HG02885 (cell line): ENCODE results near the gene SLC25A41.

Source experiments
- ATAC-seq: cut with Tn5 transposase; IDR thresholded peaks from one replicate; pipeline ENCODE4 v1.9.1; 2021; ENCODE audit warnings: mild to moderate bottlenecking; ENCODE audit not compliant: unreplicated experiment, poor library complexity

Gene SLC25A41

DNA sequence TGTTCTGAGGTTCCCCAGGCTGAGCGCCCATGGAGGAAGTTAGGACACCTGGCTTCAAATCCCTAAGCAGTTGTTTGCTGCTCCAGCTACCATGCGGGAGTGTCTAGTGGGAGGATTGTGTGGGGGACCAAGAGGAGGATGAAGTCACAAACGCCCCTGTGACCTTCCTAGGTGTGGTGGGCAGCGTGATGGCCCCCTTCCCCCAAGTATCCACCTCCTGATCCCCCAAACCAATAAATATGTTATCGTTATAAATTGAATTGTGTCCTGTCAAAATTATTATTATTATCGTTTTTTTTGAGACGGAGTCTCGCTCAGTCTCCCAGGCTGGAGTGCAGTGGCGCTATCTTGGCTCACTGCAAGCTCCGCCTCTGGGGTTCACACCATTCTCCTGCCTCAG lies at the start of gene SLC25A41:
Gene SLC25A41 (minus strand): TSS at position 101 of the 400 bp plus-strand sequence. CDS start 70 bp downstream, at position 31.
- no peak for ATAC-seq

DNA sequence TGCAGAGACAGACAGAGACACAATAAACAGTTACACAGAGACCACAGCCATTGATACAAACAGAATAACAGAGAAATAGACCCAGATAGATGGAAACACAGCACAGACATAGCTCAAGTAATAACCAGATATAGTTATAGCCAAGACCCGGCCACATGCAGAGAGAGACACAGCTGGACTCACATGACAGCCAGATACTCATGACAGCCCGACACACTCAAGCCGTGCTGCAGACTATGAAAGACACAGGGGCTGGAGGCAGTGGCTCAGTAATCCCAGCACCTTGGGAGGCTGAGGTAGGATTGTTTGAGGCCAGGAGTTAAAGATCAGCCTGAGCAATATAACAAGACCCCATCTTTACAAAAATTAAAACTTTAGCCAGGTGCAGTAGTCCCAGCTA lies 49.7 kb upstream of the SLC25A41 start:
- ATAC-seq, result no peak

DNA sequence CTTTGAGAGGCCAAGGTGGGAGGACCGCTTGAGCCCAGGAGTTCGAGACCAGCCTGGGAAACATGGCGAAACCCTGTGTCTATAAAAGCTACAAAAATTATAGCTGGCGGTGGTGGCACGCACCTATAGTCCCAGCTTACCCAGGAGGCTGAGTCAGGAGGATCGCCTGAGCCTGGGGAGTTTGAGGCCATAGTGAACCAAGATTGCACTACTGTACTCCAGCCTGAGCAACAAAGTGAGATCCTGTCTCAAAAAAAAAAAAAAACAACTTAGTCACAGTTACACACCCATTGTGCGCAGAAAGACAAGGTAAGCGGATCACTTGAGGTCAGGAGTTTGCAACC lies 48.8 kb upstream of the SLC25A41 start:
- no peak for ATAC-seq

DNA sequence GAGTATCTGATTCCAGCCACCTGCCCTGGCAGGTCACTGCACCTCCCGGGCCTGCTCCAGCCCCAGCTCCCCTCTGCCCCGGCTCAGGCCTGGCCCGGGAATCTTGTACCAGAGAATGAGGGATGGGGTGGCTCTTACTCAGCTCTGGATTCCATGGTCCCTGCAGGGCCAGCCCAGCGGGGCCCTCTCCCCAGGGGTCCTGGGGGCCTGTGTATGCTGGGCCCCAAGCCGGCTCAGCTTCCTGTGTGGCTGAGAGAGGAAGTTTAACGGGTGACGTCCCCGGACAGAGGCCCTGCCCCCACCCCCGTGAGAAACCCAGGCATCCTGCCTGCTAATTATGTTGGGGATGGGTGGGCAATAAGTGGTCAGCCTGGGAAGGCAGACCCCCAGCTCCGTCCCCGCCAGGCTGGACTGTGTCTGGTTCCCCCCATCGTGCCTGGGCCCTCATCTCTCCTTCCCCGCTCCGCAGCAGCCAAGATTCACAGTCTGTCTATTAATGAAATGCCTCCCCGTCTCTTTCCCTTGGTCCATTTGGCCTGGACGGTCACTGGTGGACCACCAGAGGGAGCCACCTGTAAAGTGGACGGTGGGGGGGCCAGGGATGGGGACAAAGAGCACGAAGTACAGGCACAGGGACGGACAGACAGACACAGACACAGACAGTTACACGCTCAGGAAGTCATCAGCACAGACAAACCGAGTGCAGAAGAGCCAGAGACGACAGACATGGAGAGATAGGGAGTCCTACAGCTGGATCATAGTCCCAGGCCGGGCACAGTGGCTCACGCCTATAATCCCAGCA lies 48.2 kb upstream of the SLC25A41 start, which contains the start of gene DENND1C:
Gene DENND1C (minus strand): TSS at position 247 of the 802 bp plus-strand sequence. CDS start 92 bp downstream, at position 155.
- peak; percentile 67 for ATAC-seq

DNA sequence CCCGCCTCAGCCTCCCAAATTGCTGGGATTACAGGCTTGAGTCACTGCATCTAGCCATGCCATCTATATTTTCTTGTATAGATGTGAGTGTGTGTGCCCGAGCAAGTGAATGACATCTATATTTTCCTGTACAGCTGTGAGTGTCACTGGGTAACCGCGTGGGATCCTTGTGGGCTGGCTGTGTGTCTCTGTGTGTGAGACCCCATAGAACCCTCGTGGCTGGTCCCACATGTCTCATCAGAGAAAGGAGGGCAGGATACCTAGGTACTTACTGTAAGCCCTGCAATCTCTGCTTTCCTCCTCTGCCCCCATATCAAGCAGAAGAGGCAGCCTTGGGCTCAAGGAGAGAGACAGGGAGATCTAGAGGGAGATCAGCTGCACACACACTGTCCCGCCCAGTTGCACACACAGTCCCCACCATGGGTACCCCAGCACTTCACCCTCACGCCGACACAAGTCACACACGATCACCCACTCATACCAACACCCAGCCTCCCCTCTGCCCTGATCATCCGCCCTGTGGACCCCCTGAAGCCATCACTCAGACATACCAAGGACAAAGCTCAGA lies 47.4 kb upstream of the SLC25A41 start:
- peak; percentile 20 for ATAC-seq

DNA sequence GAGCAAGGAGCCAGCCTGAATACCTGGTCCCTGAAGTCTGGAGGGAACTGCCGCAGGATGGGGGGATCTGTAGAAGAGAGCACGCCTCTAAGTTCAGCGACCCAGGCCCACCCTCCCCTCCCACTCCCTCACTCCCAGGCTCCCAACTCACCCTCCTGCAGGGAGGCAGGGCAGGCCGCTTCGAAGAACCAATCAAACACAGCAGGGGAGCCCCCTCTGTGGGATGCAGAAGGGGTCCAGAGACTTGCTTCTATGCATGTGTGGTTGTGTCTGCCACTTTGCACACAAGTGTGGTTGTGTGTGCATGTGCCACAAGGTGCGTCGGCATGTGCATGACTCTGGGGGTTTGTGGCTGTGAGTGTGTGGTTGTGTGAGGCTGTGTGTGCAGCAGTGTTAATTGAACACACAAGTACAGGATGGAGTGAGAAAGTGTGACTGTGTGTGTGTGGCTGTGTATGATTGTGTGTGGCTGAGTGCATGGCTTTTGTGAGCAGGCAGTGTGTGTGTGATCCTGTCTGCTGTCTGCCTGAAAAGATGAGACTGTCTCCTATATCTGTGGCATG lies 46.4 kb upstream of the SLC25A41 start:
- no peak for ATAC-seq

DNA sequence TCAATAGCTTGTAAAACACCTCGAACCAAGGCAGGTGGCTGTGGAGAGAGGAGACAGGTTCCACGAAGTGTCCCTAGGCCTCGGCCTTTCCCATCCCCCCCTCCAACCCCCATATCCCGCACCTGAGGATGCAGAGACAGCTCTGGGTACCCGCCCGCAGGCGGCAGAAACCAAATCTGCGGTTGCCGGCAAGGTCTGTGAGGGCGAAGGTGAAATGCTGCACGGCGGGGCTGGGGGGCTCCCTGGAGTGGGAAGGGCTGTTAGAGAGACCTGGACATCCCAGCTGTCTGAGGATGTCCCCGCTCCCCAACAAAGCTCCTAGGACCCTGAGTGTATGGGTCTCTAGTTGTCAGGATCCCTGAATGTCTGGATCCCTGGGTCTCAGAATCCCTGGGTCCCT lies 45.3 kb upstream of the SLC25A41 start:
- no peak for ATAC-seq

DNA sequence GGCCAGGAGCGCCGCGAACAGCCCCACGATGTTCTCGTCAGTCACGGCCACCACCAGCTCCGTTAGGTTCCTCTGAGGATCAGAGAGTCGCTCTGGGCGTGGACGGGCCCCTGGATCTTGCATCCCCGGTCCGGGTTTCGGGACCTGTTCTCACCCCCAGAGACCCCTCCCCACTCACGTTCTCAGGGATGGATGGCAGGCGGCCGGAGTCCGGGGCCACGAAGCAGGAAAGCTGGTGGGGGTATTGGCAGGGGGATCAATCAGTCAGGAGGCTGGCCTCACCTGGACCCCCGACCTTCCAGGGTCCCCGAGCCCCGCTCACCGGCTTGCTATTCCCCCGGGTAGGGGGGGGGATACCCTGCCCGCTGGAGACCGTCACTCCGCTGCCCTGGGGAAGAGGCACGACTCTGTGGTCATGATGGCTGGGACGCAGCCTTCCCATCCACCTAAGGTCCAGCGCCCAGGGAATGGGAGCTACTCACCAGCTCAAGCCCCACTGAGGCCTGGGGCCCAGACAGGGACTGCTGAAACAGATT lies 43.4 kb upstream of the SLC25A41 start:
- no peak for ATAC-seq

DNA sequence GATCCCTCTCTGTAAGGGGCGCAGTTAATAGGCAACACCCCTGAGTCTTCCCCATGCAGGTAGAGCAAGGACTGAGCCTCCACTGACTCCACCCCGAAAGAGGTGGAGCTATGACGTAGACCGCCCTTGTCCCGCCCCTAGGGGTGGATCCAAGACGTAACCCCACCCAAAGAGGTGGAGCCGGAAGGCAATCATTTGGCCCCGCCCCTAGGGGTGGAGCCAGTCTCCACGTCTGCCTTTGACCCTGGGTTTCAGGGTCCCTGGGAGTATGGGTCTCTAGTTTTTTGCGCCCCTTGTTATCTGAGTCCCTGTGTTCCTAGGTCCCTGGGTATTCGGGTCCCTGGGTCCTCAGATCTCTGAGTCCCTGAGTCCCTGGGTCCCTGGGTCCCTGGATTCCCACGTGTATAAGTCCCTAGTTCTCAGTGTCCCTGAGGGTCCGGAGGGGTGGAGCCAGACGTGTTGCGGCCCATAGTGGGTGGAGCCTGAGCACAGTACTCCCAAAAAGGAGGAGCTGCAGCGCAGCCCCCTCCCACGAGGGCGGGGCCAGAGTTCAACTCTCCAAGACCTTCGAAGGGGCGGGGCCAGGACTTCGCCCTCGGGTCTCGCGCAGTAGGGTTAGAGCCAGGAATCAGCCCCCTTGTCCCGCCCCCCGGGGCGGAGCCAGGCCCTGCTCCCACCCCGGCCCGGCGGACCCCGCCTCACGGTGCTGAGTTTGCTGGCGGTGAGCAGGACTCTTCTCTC lies 42.8 kb upstream of the SLC25A41 start:
- ATAC-seq, result no peak

DNA sequence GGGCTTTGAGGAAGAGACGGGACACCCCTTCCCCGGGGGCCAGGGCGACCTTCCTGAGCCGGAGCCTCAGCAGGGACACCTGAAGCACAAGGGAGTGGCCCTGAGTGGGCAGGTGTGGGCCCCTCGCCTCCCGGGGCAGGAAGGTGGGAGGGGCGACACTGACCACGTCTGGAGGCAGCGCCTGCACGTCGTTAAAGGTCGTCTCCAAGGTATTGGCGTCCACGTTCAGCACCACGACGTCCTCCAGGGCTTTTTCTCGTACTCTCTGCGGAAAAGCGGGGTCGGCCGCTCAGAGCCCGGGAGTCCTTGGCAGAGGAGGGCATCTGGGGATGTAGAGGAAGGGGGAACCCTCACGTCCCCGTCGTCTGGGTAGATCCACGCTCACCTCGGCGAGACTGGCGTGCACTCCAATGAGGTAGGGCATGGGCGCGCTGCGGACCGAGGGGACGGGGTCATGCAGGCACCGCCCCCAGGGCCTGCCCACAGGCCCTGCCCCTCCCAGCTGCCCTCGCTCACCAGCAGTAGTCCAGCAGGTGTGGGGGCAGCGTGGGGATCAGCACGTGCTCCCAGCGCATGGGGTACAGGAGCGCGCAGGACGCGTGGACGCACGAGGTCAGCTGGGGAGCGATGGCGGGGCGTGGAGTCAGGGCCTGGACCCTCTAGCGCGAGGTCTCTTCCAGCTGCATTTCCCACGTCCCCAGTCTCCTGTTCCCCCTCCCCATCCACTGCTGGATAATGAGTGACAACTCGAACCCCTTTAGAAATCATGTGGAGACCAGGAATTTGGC lies 42.0 kb upstream of the SLC25A41 start:
- no peak for ATAC-seq

DNA sequence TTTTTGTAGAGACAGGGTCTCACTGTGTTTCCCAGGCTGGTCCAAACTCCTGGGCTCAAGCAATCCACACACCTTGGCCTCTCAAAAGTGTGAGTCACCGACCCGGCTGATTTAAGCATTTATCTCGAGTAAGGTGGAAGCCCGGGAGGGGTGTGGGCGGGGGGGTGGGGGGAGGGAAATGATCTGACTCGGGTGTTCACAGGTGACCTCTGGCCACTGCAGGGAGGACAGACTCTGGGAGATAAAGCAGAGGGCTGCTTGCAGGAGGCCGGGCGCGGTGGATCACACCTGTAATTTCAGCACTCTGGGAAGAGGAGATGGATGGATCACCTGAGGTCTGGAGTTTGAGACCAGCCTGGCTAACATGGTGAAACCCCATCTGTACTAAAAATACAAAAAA lies 40.1 kb upstream of the SLC25A41 start:
- ATAC-seq, result no peak

DNA sequence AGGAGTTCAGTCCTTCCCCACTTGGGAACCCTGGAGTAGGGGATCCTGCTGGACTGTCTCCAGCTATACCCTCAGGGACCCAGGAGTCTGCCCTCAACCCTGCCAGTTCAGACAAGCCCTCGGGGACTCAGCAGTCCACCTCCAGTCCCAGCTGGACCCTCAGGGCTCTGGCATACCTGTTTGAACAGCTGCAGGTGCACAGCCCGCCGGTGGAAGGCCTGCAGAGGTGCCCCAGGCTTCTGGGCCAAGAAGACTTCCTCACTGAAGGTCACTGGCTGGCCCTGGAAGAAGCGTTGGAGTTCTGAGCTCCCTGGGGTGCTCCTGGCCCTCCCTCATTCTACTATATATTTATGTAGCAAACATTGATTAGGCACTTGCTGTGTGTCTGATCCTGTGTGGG lies 39.1 kb upstream of the SLC25A41 start:
- ATAC-seq, result no peak

DNA sequence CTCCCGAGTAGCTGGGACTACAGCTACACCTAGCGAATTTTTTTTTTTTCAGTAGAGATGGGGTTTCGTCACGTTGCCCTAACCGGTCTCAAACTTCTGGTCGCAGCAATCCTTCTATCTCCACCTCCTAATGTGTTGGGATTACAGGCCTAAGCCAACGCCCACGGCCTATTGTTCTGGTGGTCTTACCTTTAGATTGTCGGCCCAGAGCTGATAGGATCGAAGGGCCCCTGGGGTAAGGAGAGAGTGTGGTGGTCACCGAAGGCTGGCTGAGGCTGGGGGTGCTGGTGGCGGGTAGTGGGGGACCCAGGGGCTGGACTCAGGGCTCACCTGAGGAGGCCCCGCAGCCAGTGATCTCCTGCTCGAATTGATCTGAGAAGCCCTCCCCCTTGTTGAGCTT lies 37.5 kb upstream of the SLC25A41 start:
- no peak for ATAC-seq

DNA sequence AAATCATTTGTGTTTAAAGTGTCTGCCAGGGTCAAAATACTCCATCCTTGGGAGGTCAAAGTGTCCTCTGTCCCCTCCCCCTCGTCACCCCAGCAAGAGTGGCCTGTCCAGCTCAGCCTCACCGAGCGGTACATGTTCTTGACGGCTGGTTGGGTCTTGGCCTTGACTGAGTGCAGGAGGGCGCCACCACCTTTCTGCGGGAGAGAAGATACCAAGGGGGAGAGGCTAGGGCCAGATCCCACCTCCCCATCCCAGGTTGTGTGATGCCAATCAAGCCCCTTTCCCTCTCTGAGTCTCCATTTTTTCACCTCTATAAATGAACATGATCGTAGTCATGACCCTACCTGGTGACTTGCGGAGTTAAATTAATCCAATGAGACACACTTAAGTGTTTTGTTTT lies 36.6 kb upstream of the SLC25A41 start:
- ATAC-seq, result no peak

DNA sequence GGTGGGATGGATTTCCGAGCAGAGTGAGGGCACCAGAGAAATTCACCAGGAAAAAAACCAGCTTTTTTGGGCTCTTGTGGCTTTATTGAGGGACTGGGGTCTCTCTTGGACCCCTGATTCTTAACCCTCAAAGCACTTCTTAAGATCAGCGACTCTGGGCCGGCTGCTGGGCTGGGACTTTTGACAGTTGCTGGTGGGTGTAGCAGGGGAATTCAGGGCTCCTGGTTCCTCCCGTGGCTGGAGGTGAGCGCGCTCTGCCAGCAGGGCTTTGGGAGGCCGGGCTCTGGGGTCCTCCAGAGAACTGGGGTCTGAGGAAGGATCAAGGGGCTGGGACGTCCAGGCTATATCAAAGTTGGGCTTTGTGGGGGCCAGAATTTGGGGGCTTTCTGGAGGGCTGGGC lies 33.8 kb upstream of the SLC25A41 start:
- no peak for ATAC-seq

DNA sequence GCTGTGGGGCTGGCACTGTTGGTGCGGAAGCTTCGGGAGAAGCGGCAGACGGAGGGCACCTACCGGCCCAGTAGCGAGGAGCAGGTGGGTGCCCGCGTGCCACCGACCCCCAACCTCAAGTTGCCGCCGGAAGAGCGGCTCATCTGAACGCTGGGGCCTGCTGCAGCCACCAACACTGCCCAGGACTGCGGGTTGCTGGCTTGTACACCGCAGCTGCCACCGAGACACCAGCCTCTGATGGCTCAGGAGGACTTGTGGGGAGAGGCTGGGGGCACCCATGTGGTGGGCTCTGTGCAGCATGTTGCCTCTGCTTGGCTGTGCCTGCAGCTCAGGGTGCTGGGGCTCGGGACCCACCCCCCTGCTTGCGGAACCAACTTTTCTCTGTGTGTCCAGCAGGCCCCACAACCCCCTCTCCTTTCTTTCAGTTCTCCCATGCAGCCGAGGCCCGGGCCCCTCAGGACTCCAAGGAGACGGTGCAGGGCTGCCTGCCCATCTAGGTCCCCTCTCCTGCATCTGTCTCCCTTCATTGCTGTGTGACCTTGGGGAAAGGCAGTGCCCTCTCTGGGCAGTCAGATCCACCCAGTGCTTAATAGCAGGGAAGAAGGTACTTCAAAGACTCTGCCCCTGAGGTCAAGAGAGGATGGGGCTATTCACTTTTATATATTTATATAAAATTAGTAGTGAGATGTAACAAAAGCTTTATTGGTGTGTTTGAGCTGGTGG lies 33.1 kb upstream of the SLC25A41 start:
- ATAC-seq, result no peak

DNA sequence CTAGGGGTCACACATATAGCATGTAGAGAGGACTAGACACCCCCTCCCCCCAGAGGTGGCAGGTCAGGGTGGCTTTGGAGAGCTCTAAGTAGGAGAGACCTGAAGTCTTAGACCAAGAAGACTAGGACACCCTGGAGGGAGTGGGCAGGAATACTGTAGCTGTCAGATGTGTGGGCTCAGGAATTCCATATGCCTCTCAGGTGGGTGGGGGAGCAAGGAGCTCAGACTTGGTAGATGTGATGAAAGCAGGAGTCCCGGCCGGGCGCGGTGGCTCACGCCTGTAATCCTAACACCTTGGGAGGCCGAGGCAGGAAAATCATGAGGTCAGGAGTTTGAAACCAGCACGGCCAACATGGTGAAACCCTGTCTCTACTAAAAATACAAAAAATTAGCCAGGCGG lies 32.1 kb upstream of the SLC25A41 start:
- no peak for ATAC-seq

DNA sequence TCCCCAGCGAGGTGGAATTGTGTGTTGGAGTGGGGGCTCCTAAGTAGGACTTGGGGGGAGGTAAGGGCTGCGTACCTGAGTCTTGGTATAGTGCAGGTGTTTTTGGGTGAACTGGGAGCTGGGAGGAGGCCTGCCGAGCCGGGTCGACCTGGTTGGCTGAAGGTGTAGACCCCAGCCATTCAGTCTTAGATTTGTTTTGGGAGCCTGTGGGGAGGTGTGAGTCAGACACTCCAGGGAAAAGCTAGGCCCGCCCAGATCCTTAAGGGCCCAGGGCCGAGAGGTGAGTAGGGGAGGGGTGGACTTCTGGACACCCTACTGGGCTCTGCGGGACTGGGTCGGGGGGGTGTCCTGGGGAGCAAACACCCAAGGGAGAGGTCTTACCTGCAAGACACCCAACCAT lies 31.4 kb upstream of the SLC25A41 start:
- no peak for ATAC-seq

DNA sequence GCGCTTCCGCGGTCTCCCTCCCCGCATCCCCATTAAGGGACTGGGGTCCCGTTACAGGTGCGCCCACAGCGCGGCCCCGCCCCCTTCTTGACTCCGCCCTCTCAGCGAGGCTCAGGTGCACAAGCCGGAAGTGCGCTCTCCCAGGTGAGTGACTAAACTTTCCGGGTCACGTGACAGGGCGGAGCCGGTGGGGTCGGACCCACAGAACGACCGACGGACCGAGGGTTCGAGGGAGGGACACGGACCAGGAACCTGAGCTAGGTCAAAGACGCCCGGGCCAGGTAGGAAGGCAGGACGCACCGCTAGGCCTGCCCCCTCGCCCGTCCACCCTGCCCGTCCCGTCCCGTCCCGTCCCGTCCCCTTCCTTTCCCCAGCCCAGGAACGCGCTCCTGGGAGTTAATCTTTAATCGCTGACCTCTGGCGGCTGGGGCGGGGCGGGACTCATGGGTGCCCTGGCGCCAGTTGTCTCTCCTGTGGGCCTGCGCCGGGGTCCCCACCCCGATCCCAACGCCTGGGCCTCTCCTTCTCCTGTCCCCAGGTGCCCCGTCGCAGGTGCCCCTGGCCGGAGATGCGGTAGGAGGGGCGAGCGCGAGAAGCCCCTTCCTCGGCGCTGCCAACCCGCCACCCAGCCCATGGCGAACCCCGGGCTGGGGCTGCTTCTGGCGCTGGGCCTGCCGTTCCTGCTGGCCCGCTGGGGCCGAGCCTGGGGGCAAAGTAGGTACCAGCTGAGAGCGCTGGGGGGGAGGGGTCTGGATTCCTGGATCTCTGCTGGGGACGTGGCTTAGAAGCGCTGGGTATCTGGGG lies 30.7 kb upstream of the SLC25A41 start, which contains the start of gene CRB3:
Gene CRB3 (plus strand): TSS at position 202 of the 804 bp plus-strand sequence. CDS start 431 bp downstream, at position 633.
- ATAC-seq, result no peak
